Keratinocyte (primary cell): Measurements from ENCODE around the gene DENND4C. TPM values are rescaled to one million over a fixed set of nuclear protein-coding genes. Genes with fewer than 3 reads are reported as not detected.
A peak's percentile ranks its signal among the peaks of the same experiment; 100 is the strongest.

Experiments used
- DNase-seq: peaks from one replicate; pipeline ENCODE4 v3.0.0-alpha.2; 2011; ENCODE audit warnings: low read depth, missing footprints, low spot score
- FAIRE-seq: peaks from 2 replicates; lab custom pipeline; 2011; peaks lifted over from hg19 to GRCh38; lab: Jason Lieb, UNC
- H2AFZ ChIP-seq: 2 replicates; pipeline ENCODE4 v1.6.0; 2012; ENCODE audit warnings: low read length, control low read depth, inconsistent platforms; ENCODE audit not compliant: control insufficient read depth
- H3K27ac ChIP-seq: 2 replicates; pipeline ENCODE4 v1.5.1; 2011; ENCODE audit warnings: low read length; ENCODE audit not compliant: control insufficient read depth, insufficient read depth
- H3K27me3 ChIP-seq: 3 replicates; pipeline ENCODE4 v1.6.0; 2011; ENCODE audit warnings: low read length; ENCODE audit not compliant: control insufficient read depth, insufficient read depth; ENCODE audit errors: extremely low read depth
- H3K36me3 ChIP-seq, 2 experiments: 2 replicates in 1 of 2; 3 replicates in 1 of 2; pipeline ENCODE4 v1.5.1; 2011; ENCODE audit warnings: low read length in 2 of 2, mild to moderate bottlenecking in 1 of 2; ENCODE audit not compliant: control insufficient read depth in 2 of 2, insufficient read depth in 2 of 2; ENCODE audit errors: extremely low read depth in 1 of 2
- H3K4me1 ChIP-seq: 3 replicates; pipeline ENCODE4 v1.5.1; 2011; ENCODE audit warnings: low read length; ENCODE audit not compliant: control insufficient read depth, insufficient read depth; ENCODE audit errors: extremely low read depth
- H3K4me2 ChIP-seq: 3 replicates; pipeline ENCODE4 v1.6.0; 2011; ENCODE audit warnings: low read depth, low read length; ENCODE audit not compliant: control insufficient read depth, insufficient read depth; ENCODE audit errors: extremely low read depth
- H3K4me3 ChIP-seq, 3 experiments: fragments of 200-600 bp in 1 of 3; sonication (generic) in 1 of 3; 2 replicates in 2 of 3; 3 replicates in 1 of 3; pipeline ENCODE4 v1.5.1; 2011 to 2016; ENCODE audit warnings: low read length in 3 of 3, mild to moderate bottlenecking in 3 of 3, control low read depth in 2 of 3, inconsistent platforms in 1 of 3, low read depth in 1 of 3, mixed read lengths in 1 of 3, mixed run types in 1 of 3, moderate library complexity in 1 of 3; ENCODE audit not compliant: control insufficient read depth in 2 of 3, insufficient read depth in 2 of 3; ENCODE audit errors: extremely low read depth in 1 of 3
- H3K79me2 ChIP-seq: 2 replicates; pipeline ENCODE4 v1.6.0; 2012; ENCODE audit warnings: low read length; ENCODE audit not compliant: control insufficient read depth, insufficient read depth
- H3K9ac ChIP-seq: 3 replicates; pipeline ENCODE4 v1.6.0; 2011; ENCODE audit warnings: low read length; ENCODE audit not compliant: control insufficient read depth, insufficient read depth; ENCODE audit errors: extremely low read depth
- H3K9me1 ChIP-seq: 3 replicates; pipeline ENCODE4 v1.6.0; 2011; ENCODE audit warnings: low read length; ENCODE audit not compliant: control insufficient read depth, insufficient read depth; ENCODE audit errors: extremely low read depth
- H3K9me3 ChIP-seq: 2 replicates; pipeline ENCODE4 v1.5.1; 2012; ENCODE audit warnings: low read depth, low read length; ENCODE audit not compliant: control insufficient read depth
- H4K20me1 ChIP-seq: 3 replicates; pipeline ENCODE4 v1.6.0; 2011; ENCODE audit warnings: low read length; ENCODE audit not compliant: control insufficient read depth, insufficient read depth; ENCODE audit errors: extremely low read depth
- EZH2 ChIP-seq: IDR thresholded peaks from one replicate; pipeline ENCODE4 v1.6.1; 2012; ENCODE audit warnings: inconsistent platforms, mild to moderate bottlenecking, low read length, moderate library complexity
- dilution Hi-C: fragments of 300-500 bp; cut with MboI; formaldehyde crosslinking; loops from one replicate; pipeline ENCODE4 v1.7.0; 2020; ENCODE audit warnings: low sequenced_read_pairs; ENCODE audit not compliant: extremely low pct_ligation_motif_present
- polyA plus RNA-seq, 5 experiments: library from polyadenylated mRNA; depleted of rRNA in 3 of 5; stranded (reverse) in 3 of 5; stranded (forward) in 1 of 5; unstranded in 1 of 5; fragments of >200 nt; gene quantifications; 1 replicate in 1 of 5; 2 replicates in 3 of 5; 3 replicates in 1 of 5; pipeline versions ENCODE4 v1.2.1 to v1.2.3, GENCODE V29; 2011 to 2012; ENCODE audit warnings: missing spikeins in 2 of 5, low read depth in 1 of 5, low replicate concordance in 1 of 5
- TF ChIP-seq, protein P1 (sequence below), 3 experiments: IDR thresholded peaks in 1 of 3; conservative IDR thresholded peaks in 1 of 3; optimal IDR thresholded peaks in 1 of 3; 2 replicates in 2 of 3; 3 replicates in 1 of 3; pipeline versions ENCODE3 to v1.5.1; 2011; ENCODE audit warnings: low read length in 3 of 3, mild to moderate bottlenecking in 3 of 3, moderate library complexity in 2 of 3, control low read depth in 1 of 3, inconsistent platforms in 1 of 3; ENCODE audit not compliant: insufficient read depth in 2 of 3; ENCODE audit errors: extremely low read depth in 1 of 3

Gene DENND4C
- polyA plus RNA-seq, 1 donor (not counting 4 experiments of a cell fraction or from before 2014, with no cell fraction given), result 25.6 TPM

DNA sequence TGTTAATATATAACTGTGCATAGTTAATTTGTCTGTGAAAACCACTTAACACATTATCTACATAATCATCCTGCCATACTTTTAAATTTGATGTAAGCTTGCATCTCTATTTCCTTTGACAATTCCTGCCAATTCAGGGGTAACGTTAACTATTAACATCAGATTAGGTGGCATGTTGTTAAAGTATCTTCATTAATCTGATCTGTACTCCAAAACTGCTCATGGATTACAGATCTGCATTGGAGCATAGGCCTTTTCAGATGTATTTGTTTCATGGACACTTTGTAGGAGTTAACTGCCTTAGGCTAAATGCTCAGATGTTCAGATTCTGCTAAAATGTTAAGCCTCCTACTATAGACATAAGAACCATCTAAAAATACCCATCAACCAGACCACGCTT lies 146.4 kb downstream of the DENND4C start:
- Histone ChIP-seq H3K9ac (peak overlapping the region; percentile 98), H3K27ac (no peak overlapping the region), H3K4me2 (peak overlapping the region; percentile 87), H3K79me2 (peaks cover 37% of the 10 kb centered on the region), H3K9me3 (no peaks in the 10 kb centered on the region), H3K4me1 (peaks cover 28% of the 10 kb centered on the region), H3K4me3 (peak overlapping the region in 2 of 3 experiments; percentile 95 to 98), H2AFZ (no peak overlapping the region), H4K20me1 (peaks cover 21% of the 10 kb centered on the region), H3K36me3 (peaks cover 16 to 48% of the 10 kb centered on the region in 2 experiments), H3K9me1 (no peaks in the 10 kb centered on the region), H3K27me3 (no peaks in the 10 kb centered on the region)
- no peak for DNase-seq
- FAIRE-seq, result no peak
- dilution Hi-C loops, result loop anchor here (10.0 kb wide), 1 partner anchor 78 kb away; no protein-coding TSS in a partner anchor
- TF ChIP-seq, protein P1, sequence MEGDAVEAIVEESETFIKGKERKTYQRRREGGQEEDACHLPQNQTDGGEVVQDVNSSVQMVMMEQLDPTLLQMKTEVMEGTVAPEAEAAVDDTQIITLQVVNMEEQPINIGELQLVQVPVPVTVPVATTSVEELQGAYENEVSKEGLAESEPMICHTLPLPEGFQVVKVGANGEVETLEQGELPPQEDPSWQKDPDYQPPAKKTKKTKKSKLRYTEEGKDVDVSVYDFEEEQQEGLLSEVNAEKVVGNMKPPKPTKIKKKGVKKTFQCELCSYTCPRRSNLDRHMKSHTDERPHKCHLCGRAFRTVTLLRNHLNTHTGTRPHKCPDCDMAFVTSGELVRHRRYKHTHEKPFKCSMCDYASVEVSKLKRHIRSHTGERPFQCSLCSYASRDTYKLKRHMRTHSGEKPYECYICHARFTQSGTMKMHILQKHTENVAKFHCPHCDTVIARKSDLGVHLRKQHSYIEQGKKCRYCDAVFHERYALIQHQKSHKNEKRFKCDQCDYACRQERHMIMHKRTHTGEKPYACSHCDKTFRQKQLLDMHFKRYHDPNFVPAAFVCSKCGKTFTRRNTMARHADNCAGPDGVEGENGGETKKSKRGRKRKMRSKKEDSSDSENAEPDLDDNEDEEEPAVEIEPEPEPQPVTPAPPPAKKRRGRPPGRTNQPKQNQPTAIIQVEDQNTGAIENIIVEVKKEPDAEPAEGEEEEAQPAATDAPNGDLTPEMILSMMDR (optimal IDR thresholded peaks at IDR 0.05 in 1 of 3, IDR thresholded peaks at IDR 0.05 in 1 of 3, conservative IDR thresholded peaks at IDR 0.05 in 1 of 3; ENCODE audit: extremely low read depth in 1 of 3, insufficient read depth in 2 of 3, low read length in 3 of 3), result no peak
- no peak for TF ChIP-seq EZH2

DNA sequence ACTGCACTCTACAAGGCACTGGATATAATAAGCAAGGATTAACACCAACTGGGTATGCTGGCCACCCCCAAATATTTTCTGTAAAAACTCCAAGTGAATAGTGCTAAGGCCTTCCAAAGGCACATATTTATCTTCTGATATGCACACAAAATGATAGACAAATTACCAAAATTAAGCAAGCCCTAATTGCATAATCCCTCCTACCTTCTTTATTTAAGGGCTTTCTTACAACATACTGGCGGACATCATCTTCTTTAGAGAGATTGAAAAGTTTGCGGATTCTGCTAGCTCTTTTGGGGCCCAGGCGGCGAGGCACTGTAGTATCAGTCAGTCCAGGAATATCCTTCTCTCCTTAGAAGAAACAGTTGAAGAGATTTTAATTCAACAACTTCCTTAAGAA lies 147.7 kb downstream of the DENND4C start:
- Histone ChIP-seq H3K27me3 (no peaks in the 10 kb centered on the region), H2AFZ (no peak overlapping the region), H3K4me2 (peak overlapping the region; percentile 87), H4K20me1 (peaks cover 21% of the 10 kb centered on the region), H3K9me3 (no peaks in the 10 kb centered on the region), H3K27ac (peak overlapping the region; percentile 92), H3K9ac (peak overlapping the region; percentile 98), H3K9me1 (no peaks in the 10 kb centered on the region), H3K4me1 (peaks cover 29% of the 10 kb centered on the region), H3K79me2 (peaks cover 37% of the 10 kb centered on the region), H3K4me3 (peak overlapping the region; percentile 76 to 98 (median 95)), H3K36me3 (peaks cover 16 to 48% of the 10 kb centered on the region in 2 experiments)
- DNase-seq (no peak), FAIRE-seq (no peak)
- TF ChIP-seq, protein P1 (optimal IDR thresholded peaks at IDR 0.05 in 1 of 3, IDR thresholded peaks at IDR 0.05 in 1 of 3, conservative IDR thresholded peaks at IDR 0.05 in 1 of 3; ENCODE audit: extremely low read depth in 1 of 3, insufficient read depth in 2 of 3, low read length in 3 of 3), result no peak
- no peak for TF ChIP-seq EZH2
- dilution Hi-C loops, result loop anchor here (10.0 kb wide), 1 partner anchor 77 kb away; no protein-coding TSS in a partner anchor
